ENCODE measurements around the gene OXER1. TPM values are rescaled to one million over a fixed set of nuclear protein-coding genes. Genes with fewer than 3 reads are reported as not detected.

The OXER1 gene
- total and polyA plus RNA-seq, 2 of the 13 experiments (the other 11 are each of a cell fraction or from before 2014, with no cell fraction given) = 8.0 to 9.0 TPM

- peak; percentile 100 for TF ChIP-seq SMAD1 (CRISPR knock-in tag; IDR thresholded peaks at IDR 0.05; ENCODE audit: borderline replicate concordance, low read depth)
- peak; percentile 92 for TF ChIP-seq ZFP1 (CRISPR knock-in tag; IDR thresholded peaks at IDR 0.05)
- TF ChIP-seq KDM2A (CRISPR knock-in tag; IDR thresholded peaks at IDR 0.05; ENCODE audit: borderline replicate concordance, low read depth) = peak; percentile 96
- TF ChIP-seq, protein P1, sequence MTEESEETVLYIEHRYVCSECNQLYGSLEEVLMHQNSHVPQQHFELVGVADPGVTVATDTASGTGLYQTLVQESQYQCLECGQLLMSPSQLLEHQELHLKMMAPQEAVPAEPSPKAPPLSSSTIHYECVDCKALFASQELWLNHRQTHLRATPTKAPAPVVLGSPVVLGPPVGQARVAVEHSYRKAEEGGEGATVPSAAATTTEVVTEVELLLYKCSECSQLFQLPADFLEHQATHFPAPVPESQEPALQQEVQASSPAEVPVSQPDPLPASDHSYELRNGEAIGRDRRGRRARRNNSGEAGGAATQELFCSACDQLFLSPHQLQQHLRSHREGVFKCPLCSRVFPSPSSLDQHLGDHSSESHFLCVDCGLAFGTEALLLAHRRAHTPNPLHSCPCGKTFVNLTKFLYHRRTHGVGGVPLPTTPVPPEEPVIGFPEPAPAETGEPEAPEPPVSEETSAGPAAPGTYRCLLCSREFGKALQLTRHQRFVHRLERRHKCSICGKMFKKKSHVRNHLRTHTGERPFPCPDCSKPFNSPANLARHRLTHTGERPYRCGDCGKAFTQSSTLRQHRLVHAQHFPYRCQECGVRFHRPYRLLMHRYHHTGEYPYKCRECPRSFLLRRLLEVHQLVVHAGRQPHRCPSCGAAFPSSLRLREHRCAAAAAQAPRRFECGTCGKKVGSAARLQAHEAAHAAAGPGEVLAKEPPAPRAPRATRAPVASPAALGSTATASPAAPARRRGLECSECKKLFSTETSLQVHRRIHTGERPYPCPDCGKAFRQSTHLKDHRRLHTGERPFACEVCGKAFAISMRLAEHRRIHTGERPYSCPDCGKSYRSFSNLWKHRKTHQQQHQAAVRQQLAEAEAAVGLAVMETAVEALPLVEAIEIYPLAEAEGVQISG (CRISPR knock-in tag; IDR thresholded peaks at IDR 0.05) = peak; percentile 89
- TF ChIP-seq NCOA1 (CRISPR knock-in tag; IDR thresholded peaks at IDR 0.05) = peak; percentile 98
- no peak for TF ChIP-seq ZNF510 (CRISPR knock-in tag; IDR thresholded peaks at IDR 0.05; ENCODE audit: low read depth)
- TF ChIP-seq FOXK2 (IDR thresholded peaks at IDR 0.05) = no peak
- peak; percentile 93 for TF ChIP-seq PHF21A (CRISPR knock-in tag; IDR thresholded peaks at IDR 0.05)
- no peak for TF ChIP-seq PCBP2 (optimal IDR thresholded peaks at IDR 0.05; ENCODE audit: low read depth, low read length, poor library complexity, severe bottlenecking)
- TF ChIP-seq HIVEP1 (CRISPR knock-in tag; IDR thresholded peaks at IDR 0.05) = peak; percentile 83; the same call in 1 of the 2 replicates
- peak; percentile 95 for TF ChIP-seq ZNF589 (CRISPR knock-in tag; conservative IDR thresholded peaks at IDR 0.05)
- TF ChIP-seq ZNF318 (CRISPR knock-in tag; IDR thresholded peaks at IDR 0.05) = peak; percentile 75; the same call in 1 of the 2 replicates
- peak; percentile 92 for TF ChIP-seq ZNF333 (CRISPR knock-in tag; IDR thresholded peaks at IDR 0.05; ENCODE audit: borderline replicate concordance)
- peak; percentile 98 for TF ChIP-seq ZNF670 (CRISPR knock-in tag; IDR thresholded peaks at IDR 0.05; ENCODE audit: borderline replicate concordance)
- TF ChIP-seq, protein P2, sequence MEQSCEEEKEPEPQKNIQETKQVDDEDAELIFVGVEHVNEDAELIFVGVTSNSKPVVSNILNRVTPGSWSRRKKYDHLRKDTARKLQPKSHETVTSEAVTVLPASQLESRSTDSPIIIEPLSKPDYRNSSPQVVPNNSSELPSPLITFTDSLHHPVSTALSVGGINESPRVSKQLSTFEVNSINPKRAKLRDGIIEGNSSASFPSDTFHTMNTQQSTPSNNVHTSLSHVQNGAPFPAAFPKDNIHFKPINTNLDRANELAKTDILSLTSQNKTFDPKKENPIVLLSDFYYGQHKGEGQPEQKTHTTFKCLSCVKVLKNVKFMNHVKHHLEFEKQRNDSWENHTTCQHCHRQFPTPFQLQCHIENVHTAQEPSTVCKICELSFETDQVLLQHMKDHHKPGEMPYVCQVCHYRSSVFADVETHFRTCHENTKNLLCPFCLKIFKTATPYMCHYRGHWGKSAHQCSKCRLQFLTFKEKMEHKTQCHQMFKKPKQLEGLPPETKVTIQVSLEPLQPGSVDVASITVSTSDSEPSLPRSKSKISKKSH (CRISPR knock-in tag; IDR thresholded peaks at IDR 0.05; ENCODE audit: borderline replicate concordance) = peak; percentile 96
- TF ChIP-seq ZNF557 (CRISPR knock-in tag; IDR thresholded peaks at IDR 0.05) = peak; percentile 74
- peak; percentile 99 for TF ChIP-seq ARNT2 (CRISPR knock-in tag; IDR thresholded peaks at IDR 0.05; ENCODE audit: low read depth)
Measured at GRCh38 chr2:42792583-42793333, 28.8 kb upstream of the OXER1 start, which contains the start of gene HAAO (continued).
